NCI-H187 (cell line): Measurements from ENCODE around the gene SNED1.

Source experiments
- DNase-seq, 2 experiments: peaks; one replicate each; lab custom pipeline; 2025; lab: John Stamatoyannopoulos, UW

The SNED1 gene

DNA sequence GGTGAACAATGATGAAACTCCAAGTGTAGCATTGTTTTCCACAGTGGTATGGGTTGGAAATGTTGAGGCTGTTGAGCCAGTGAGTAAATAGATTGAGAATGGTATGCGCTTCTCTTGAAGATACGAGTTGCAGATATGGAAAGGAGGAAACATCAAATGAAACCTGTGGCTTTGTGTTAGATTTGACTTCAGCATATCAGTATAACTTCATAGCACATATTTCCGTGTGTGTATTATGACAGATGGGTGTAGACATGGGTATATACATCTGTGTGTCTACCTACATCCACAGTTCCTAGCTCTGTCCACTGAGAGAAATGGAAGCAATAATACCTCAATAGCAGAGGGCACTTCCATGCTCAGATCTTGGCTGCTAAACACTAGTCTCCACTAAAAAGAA is 8.0 kb downstream of the SNED1 start:
- no peak for DNase-seq

DNA sequence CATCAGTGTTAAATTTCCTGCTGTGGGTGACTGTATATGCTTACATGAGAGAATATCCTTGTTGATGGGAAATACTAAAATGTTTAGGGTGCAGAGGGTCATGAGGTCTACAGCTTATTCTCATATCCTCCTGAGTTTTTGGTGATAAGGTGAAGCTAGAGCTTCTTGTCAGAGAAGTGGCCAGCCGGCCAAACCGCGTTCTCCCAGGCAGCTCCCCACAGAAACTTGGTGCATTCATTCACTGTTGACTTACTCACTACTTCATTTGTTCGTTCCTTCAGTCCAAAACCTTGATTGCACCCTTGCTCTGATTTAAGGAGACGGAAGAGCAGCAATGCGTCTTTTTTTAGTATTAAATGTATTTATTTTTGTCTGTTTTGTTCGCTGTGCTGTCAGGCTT is 8.7 kb downstream of the SNED1 start:
- DNase-seq, result no peak

DNA sequence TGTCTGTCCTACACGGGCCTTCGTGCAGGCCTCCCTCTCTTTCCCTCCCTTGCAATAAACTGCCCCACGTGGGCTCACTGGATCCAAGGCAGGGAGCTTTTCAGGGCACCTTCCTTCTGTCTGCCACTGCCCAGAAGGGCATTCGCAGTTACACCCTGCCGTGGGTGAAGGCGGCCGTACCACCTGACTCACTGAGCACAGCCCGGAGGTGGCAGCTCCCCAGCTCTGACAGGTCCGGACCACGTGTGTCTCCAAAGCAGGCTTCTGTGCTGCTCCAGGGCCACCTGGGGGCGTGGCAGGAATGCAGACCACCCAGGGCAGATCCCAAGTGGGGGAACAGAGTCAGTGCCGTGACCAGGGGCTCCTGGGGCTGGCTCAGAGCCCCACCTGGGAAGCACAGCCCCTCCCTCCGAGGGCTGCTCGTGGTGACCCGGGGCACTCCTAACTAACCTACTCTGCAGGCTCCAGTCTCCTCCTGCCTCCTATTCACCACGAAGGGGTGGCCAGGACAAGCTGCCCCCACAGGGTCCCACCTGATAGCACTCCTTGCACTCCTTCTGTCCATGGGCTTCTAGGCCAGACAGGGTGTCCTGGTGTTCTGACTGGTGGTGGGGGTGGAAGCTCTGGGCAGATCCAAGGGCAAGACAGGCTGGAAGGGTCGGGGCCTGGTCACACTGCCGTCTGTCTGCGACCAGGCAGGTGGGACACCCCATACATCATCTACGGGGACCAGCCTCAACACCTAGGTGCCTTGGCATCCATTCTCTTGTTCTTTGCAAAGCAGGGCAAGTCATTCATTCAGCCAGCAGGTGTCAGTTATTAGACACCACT is 9.7 kb downstream of the SNED1 start:
- DNase-seq, result no peak

DNA sequence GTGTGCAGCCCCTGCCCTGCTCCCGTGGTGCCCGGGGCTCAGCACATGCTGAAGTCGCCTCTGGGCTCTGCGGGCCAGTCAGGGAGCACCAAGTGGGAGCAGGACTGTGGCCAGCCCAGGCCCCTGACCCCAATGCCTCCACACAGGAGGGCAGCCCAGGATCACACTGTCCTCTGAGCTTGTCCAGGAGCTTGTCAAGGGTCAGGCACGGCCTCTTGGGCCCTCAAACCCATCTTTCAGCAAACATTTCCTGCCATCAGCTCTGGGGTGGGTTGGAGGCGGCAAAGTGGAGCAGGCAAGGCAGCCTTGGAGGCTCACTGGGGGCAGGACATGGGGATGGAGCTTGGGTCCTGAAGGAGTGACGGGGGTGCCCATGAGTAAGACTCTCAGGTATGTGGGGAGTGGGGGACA is 10.3 kb downstream of the SNED1 start:
- no peak for DNase-seq

DNA sequence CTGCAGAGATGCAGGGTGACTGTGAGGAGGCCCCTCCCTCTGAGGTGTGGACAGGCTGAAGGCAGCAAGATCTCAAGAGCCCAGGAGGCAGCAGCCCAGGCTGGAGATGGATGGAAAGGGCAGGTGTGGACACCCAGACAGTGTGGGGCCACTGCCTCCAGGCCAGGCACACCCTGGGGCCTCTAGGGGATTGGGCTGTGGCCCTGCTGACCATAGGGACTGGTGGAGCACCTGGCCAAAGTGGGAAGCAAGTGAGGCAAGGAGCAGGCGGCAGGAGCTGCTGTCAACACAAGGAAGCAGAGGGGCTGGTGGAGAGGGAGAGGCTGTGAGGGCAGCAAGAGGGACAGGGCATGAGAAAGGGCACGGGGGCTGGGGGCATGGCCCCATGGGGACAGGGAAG is 10.8 kb downstream of the SNED1 start:
- no peak for DNase-seq

DNA sequence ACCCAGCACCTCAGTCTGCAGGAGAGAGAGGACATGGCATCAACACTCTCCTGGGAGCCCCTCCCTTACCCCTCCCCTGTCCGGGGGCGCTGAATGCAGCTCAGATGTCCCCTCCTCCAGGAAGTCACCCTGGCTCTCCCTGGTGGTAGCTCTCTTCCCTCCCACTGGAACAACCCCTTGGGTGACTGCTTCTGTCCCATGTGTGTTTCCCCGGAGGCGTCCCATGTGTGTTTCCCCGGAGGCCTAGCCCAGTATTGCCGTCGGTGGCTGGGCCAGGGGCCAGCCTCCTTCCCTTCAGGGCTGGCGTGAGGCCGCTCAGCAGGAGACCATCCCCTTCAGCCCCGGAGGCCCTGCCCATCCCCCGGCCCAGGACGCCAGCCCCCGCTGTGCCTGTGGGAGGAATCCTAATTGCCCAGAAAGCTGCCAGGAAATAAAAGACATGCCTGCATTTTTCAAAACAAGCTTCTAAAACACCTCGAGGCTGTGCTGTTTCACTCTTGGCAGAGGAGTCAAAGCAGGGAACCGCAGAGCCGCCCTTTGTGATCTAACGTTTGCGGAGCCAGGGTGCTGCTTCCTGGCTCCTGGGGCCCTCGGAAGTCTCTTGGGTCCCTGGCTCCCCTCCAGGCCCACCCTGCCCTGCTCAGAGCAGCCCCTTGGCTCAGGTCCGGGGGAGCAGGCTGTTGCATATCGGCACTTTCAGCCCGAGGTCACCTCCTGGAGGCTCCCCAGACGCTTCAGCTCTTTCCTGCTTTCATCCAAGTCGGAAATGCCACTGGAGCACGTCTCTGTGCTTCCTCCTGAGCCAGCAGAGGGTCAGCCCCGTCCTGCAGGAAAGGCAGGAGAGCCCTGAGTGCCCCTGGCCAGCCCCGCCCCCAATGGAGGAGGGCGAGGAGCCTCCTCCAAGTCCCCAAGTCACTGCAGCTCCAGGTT is 11.4 kb downstream of the SNED1 start:
- no peak for DNase-seq

DNA sequence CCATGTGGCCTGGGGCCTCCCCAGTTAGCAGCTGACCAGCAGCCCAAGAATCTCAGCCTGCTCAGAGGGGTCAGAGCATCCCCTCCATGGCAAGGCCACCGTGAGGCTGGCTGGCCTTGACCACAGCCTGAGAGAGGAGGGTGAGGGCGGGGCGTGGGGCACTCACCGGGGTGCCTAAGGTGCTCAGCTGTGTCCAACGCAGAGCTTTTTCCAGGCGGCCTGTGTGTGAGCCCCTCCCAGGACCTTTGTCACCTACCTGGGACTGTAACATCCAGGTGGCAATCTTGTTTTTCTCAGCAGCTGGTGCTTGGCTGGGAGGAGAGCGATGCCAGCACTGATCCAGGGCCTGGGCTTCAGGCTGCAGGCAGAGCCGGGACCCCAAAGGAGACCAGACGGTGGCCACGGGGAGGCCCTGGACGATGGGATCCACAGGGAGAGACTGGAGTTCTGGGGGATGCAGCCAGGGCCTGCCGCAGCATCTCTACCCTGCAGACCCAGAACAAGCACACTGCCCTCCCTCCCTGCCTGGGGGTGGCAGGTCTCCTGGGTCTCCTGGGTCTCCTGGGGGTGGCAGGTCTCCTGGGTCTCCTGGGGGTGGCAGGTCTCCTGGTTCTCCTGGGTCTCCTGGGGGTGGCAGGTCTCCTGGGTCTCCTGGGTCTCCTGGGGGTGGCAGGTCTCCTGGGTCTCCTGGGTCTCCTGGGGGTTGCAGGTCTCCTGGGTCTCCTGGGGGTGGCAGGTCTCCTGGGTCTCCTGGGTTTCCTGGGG is 12.3 kb downstream of the SNED1 start:
- DNase-seq, result no peak

DNA sequence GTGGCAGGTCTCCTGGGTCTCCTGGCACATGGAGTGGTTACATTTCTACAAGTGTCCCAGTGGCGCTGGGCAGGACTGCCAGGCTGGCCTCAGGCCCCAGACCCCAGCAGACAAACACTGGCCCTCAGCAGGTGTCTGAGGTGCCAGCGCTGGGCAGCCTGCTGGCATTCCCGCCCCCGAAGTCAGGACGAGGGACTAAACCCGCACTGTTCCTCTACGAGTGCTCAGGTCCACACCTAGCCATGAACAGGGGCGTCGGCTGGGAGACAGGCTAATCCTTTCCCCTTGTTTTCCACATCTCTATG is 12.8 kb downstream of the SNED1 start:
- no peak for DNase-seq

DNA sequence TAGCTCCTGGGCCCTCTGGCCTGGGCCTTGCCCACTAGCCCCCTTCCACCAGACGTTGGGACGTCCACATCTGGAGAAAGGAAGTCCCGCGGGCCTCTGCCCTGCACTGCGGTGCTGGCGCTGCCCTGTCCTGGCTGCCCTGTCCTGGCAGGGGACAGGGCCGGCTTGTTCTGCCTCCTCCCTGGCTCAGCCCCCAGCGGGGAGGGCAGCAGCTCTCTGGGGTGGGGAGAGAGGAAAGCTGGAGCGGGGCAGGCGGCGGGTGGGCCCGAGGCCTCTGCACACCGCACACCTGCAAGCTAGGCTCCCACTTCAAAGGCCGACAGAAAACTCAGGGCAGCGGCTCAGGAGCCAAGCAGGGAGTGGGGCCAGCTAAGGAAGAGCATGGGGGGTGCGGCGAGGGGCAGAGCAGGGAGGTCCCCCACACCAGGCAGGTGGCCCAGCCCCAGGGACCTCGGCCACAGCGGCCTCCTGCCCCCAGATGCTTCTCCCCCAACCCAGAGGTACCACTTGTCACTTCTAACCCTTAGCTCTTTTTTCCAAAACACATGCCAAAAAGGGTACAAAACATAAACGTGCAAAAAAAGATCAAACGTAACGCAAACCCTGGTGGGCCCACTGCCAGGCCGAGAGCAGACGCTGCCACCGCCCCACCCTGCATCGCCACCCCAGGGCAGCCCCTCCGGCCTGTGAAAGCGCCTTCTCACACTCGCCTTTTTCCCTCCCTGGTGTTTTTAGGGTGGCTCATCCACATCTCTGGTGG is 13.5 kb downstream of the SNED1 start:
- DNase-seq, result no peak

DNA sequence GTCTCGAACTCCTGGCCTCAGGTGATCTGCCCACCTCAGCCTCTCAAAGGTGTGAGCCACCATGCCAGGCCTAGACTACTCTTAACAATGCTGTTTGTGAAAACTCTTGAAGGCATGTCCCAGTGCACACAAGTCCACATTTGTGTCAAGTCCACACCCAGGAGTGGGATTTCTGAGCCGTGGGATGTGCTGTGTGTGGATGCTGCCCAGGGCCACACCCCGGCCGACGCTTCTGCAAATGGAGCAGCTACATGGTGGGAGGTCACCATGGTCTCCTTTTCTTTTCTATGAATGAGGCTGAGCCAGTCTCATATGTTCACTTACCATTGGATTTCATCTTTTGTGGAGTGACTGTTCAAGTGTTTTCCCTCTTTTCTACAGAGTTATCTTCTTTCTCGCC is 15.8 kb downstream of the SNED1 start:
- DNase-seq, result no peak

DNA sequence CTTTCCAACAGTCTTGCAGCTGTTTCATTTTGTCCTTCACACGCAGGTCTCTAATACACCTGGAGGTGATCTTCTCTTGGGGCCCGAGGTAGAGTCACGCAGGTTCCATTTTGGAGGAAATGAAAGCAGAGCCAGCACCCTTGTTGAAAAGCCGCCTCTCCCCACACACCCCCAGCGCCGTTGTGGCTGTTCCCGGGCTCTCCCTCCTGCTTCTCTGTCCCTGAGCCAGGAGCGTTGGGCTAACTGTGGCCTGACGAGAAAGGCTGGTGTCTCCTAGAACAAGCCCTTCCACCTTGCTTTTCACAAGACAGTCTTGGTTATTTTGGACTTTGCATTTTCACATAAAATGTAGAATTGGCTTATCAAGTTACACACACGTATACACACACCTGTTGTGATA is 16.3 kb downstream of the SNED1 start:
- no peak for DNase-seq

DNA sequence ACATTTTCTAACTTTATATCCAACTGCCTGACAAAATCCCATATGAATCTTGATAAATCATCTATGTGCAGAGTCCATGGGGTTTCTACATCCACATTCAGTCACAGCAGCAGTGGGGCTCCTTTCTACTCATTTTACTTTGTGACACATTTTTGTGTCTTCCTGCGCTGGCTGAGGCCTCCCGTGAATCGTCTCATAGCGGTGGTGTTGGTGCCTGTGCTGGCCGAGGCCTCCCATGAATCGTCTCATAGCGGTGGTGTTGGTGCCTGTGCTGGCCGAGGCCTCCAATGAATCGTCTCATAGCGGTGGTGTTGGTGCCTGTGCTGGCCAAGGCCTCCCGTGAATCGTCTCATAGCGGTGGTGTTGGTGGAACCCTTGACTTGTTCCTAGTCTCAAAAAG is 17.0 kb downstream of the SNED1 start:
- DNase-seq, result no peak

DNA sequence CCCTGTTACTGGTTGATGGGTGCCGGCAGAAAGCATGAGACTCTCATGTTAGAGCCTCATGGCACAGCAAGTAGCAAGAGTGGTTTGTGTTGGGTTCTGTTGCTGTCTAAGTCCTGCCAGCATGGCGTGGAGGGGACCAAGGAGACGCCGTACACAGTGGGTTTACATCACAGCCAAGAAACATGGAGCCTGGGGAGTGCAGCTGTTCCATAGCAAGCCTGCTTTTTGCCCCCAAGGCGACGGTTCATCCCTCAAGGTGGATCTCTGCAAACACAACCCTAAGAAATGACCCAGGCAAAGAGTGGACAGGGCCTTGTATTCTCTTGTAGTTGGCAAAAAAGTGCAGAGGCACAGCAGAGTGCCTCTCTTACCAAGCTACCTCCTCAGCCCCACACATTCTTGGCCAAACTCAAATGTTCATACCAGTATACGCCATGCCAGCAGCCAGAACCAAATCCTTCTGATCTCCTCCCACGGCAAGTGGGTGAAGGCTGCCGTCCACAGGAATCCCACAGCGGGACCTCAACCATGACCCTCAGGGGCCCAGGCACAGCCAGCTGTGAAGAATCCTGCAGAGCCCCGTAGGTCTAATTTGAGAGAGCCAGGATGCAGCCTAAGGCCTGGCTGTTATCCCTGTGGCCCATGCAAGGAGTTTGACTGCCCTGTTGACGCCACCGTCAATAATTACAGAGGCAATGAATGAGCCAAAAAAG is 19.0 kb downstream of the SNED1 start:
- no peak for DNase-seq

DNA sequence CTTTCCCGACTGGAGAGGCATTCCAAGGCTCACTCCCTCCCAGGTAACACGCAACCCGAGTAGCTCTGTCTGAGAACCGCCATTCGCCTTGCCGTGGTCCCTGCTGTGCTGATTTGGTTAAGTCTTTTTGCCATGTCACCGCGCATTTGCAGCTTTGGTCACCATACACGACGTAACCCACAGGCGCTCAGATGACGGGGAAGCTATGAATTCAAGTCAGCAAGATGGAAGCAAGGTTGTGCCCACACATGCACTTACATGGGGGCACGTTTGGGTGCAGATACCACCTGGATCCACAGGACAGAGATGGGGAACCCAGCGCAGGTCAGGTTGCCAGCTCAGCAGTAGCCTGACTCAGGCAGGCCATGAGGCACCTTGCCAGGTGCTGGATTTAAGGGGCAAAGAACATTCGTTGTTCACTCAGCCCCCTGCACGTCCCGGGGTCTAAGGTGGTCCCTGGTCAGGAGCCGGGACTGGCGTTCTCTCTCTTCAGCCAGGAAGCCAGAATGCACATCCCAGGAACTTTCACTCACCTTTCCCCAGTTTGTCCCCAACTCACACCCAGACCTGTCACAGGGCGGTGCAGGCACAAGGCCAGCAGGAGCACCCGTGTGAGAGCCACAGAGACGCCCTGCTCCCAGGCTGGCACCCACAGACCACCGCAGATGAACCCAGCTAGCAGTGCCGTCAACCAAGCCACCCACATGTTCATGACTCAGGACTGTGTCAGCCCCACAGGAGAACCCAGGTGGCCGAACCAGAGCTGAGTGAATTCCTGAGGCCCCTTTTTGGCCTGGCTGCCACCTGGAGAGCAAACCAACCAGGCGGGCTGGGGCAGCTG is 19.9 kb downstream of the SNED1 start:
- DNase-seq, result no peak

DNA sequence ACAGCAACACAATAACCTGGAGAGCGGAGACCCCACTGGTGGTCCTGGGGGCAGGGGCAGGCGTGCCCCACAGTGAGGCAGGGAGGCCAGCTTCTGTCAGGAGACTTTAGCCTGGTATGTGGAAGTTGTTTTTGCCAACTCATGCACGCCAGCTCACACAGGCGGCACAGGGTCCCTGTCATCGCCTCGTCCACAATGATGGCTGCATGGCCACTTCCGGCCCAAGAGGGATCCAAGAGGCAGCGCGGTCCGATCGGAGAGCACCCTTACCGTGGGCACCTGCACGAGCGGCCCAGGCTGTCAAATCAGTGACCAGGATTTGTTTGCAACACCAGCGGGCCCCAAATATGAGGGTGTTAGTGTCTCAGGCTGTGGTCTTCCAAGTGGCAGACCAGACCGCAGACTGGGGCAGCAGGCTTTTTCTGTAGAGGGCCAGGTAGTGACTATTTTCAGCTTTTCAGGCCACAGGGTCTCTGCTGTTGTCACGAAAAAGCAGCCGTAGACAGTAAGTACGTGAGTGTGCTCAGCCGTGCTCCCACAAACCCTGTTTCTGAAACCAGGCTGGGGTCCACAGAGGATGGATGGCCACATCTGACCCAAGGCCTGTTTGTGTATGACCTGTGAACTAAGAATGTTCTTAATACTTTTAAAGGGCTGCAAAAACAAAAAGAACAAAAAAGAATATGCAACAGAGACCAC is 21.2 kb downstream of the SNED1 start:
- DNase-seq, result no peak

DNA sequence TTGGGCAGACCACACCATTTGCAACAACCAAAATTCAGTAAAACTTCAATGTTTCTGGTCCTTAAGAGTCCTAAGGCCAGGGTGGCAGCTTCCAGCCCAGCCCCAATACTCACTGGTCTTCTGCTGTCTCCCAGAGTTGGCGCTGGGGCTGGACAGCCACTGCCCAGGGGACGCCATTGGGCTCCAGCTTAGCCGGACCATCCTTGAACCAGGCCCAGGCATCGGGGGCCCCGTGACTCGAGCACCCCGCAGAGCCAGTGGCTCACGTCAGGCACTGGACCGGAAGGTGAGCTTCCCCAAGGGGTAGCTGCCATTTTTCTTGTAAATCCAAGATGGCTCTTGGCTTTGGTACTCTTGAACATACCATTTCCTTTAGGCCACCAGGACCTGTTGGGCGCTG is 21.8 kb downstream of the SNED1 start:
- DNase-seq, result no peak

DNA sequence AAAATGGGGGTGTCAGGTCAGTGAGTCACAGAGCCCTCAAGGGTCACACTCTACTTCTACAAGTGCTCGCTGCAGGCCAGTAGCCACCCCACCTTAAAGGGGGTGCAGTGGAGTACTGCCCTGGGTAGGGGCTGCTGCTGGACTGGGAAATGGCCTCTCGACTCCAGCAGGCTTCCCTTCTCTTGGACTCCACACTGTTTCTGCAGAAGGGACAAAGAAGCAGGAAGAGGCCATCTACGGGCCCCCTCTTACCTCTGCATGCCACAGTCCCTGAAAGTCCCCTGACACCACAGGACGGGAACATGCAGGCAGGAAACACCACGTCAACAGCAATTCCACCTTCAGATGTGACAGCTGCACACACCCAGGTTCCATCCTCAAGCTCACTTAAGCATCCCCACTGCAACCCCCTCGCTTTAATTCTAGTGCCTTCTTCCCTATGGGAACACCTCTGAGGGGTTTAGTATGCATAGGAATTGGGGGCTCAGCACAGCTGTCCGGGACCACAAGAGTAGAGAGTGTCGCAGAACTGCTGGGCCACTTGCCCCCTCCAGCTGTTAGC is 22.3 kb downstream of the SNED1 start:
- no peak for DNase-seq

DNA sequence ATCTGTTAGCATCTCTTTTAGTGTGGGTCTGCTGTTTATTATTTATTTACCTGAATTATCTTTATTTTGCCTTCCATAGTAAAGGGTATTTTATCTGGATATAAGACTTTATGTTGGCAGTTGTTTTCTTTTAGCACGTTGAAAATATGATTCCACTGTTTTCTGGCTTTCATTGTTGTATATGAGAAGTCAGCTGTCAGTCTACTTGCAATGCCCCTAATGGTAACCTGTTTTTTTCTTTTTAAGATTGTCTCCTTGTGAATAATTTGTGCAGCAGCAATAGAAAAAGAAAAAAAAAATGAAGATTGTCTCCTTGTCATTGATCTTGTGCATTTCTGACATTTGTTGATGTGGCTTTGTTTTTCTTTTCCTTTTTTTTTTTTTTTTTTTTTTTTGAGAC is 27.2 kb downstream of the SNED1 start:
- DNase-seq, result no peak

DNA sequence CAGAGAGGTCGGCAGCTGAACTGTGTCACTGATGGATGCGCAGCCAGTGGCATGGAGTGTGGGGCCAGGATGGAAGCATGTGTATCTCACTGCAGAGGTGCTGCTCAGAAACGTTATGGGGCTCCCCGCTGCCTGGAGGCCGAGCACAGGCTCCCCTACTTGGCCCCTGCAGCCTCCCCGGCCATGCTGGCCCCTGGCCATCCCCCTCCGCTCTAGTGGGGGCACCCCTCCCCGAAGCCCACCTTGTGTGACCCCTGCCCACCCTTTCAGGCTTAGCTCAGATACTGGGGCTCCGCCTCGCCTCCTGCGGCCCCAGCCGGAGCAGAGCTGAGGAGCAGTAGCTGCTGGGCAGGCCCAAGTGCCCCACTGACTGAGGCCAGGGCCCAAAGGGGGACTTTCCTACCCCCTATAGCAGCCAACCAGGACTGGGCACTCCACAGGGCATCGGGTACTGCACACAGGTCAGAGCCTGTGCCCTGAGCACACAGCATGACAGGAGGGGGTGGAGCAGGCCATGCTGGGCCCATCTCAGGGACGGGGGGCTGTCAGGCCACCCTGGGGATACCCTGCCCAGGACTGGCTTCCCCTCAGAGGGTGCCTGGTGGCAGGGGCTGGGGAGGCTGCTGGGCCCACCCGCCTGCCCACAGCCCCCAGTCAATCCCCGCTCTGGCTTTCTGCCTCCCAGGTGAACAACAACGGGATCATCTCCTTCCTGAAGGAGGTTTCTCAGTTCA is 31.3 kb downstream of the SNED1 start:
- DNase-seq, result no peak
